Gastroesophageal sphincter (tissue), 4 donors: ENCODE measurements around the gene FER. TPM values are rescaled to one million over a fixed set of nuclear protein-coding genes. Genes with fewer than 3 reads are reported as not detected.

Source experiments
- ATAC-seq: fragments of 150-250 bp; one replicate; pipeline ENCODE4 v1.9.1; 2016; ENCODE audit warnings: mild to moderate bottlenecking, moderate library complexity
- H3K27ac ChIP-seq, 4 donors: fragments of 200-600 bp; sonication (generic) in 3 of 4; 1 replicate in 3 of 4; 2 replicates in 1 of 4; pipeline ENCODE4 v1.5.1; 2016 to 2019
- H3K27me3 ChIP-seq: fragments of 200-600 bp; sonication (generic); one replicate; pipeline ENCODE4 v1.5.1; 2019
- H3K36me3 ChIP-seq, 2 donors: fragments of 200-600 bp; sonication (generic); one replicate each; pipeline ENCODE4 v1.5.1; 2019; ENCODE audit warnings: control low read depth in 1 of 2
- H3K4me1 ChIP-seq, 3 donors: fragments of 200-600 bp; sonication (generic); 1 replicate in 2 of 3; 2 replicates in 1 of 3; pipeline ENCODE4 v1.5.1; 2016 to 2019; ENCODE audit warnings: control low read depth in 2 of 3
- H3K4me3 ChIP-seq, 2 donors: fragments of 200-600 bp; sonication (generic); one replicate each; pipeline ENCODE4 v1.5.1; 2019; ENCODE audit warnings: mild to moderate bottlenecking in 1 of 2, moderate library complexity in 1 of 2
- H3K9me3 ChIP-seq, 3 donors: fragments of 200-600 bp; sonication (generic); one replicate each; pipeline ENCODE4 v1.5.1; 2017 to 2019; ENCODE audit warnings: control low read depth in 2 of 3
- EP300 ChIP-seq: sonication (generic); formaldehyde crosslinking; IDR thresholded peaks from one replicate; pipeline ENCODE4 v1.6.1; 2017; ENCODE audit warnings: antibody characterized with exemption, mild to moderate bottlenecking
- POLR2A ChIP-seq, 2 donors: fragments of 450-650 bp; IDR thresholded peaks; one replicate each; pipeline ENCODE4 v1.6.1; 2017; ENCODE audit warnings: antibody characterized with exemption in 2 of 2, mild to moderate bottlenecking in 2 of 2, moderate library complexity in 1 of 2
- POLR2AphosphoS5 ChIP-seq: sonication (generic); formaldehyde crosslinking; IDR thresholded peaks from one replicate; pipeline ENCODE4 v1.6.1; 2017; ENCODE audit warnings: antibody characterized with exemption
- WGBS, 2 donors: methylation state at CpG; one replicate each; pipeline ENCODE4 v1.1.5; 2018; ENCODE audit warnings: low coverage in 1 of 2; 5-methylcytosine and 5-hydroxymethylcytosine counted together
- total RNA-seq, 4 donors: library from RNA; depleted of rRNA; stranded (reverse); fragments of >200 nt; gene quantifications; one replicate each; pipeline ENCODE4 v1.1.0, GENCODE V29; 2016
- TF ChIP-seq, protein P1 (sequence below), 4 experiments: fragments of 200-600 bp in 2 of 4; fragments of 450-650 bp in 2 of 4; sonication (generic) in 1 of 4; IDR thresholded peaks; one replicate each; pipeline ENCODE4 v1.5.1; 2017 to 2019; ENCODE audit warnings: antibody characterized with exemption in 4 of 4, mild to moderate bottlenecking in 2 of 4, moderate library complexity in 2 of 4

The FER gene
- total RNA-seq, 4 donors from 2014 or later, result 23.2 to 45.3 (median 32.5) TPM

DNA sequence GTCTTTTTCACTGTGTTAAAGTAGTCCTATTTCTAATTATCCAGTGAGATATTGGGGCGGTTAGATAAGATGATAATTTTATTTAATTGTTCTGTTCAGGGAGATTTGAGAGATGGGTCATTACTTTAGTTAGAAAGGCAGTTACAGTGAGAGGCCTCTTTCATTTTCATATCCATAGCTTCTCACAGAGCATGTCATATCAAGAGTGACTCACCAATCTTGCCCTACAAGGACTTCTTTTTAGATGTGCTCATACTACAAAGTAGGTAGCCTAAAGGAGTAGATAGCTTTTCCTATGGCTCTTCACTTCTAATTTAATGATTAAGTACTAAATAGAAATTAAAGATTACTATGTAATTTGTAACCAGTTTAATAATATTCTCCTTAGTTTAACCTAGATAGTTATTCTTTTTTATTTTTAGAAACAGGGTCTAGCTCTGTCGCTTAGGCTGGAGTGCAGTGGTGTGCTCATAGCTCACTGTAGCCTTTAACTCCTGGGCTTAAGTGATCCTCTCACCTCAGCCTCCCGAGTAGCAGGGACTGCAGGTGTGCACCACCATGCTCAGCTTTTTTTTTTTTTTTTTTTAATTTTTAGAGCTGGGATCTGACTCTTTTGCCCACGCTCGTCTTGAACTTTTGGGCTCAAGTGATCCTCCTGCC is 71.0 kb downstream of the FER start:
- ATAC-seq, result no peak
- Histone ChIP-seq H3K4me3 (no peak overlapping the region), H3K36me3 (no peaks in the 10 kb centered on the region), H3K27ac (no peak overlapping the region), H3K27me3 (no peaks in the 10 kb centered on the region), H3K4me1 (peaks cover 0 to 56% (median 4%) of the 10 kb centered on the region in 3 donors), H3K9me3 (no peaks in the 10 kb centered on the region)
- WGBS, 2 donors, result 89 to 96% methylated on average over 3 to 5 of the region's 5 CpGs
- TF ChIP-seq POLR2A (IDR thresholded peaks at IDR 0.05), result no peak
- TF ChIP-seq EP300, result no peak
- TF ChIP-seq, protein P1, sequence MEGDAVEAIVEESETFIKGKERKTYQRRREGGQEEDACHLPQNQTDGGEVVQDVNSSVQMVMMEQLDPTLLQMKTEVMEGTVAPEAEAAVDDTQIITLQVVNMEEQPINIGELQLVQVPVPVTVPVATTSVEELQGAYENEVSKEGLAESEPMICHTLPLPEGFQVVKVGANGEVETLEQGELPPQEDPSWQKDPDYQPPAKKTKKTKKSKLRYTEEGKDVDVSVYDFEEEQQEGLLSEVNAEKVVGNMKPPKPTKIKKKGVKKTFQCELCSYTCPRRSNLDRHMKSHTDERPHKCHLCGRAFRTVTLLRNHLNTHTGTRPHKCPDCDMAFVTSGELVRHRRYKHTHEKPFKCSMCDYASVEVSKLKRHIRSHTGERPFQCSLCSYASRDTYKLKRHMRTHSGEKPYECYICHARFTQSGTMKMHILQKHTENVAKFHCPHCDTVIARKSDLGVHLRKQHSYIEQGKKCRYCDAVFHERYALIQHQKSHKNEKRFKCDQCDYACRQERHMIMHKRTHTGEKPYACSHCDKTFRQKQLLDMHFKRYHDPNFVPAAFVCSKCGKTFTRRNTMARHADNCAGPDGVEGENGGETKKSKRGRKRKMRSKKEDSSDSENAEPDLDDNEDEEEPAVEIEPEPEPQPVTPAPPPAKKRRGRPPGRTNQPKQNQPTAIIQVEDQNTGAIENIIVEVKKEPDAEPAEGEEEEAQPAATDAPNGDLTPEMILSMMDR (IDR thresholded peaks at IDR 0.05), result no peak

DNA sequence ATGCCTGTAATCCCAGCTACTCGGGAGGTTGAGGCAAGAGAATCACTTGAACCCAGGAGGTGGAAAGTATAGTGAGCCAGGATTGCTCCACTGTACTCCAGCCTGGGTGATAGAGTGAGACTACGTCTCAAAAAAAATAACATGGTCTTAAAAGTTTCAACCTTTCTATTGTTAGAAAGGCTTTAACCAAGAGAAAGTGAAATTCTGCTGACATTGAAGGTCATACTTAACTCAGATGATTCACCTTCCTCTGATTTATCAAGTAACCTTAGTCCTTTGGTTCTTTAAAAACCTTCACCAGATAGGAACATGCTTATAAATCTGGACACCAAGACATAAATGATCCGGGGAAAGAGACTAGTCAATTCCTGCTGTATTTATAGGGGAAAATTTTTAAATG is 73.3 kb downstream of the FER start:
- H3K4me3 ChIP-seq, result no peak overlapping the region
- WGBS, 2 donors, result 92 to 96% methylated on average over 3 of the region's 3 CpGs
- H3K27ac ChIP-seq, result no peak overlapping the region
- no peak for ATAC-seq
- peaks cover 0 to 36% (median 0%) of the 10 kb centered on the region in 3 donors for H3K4me1 ChIP-seq
- no peaks in the 10 kb centered on the region for H3K36me3 ChIP-seq
- no peak for TF ChIP-seq EP300
- no peaks in the 10 kb centered on the region for H3K27me3 ChIP-seq
- no peaks in the 10 kb centered on the region for H3K9me3 ChIP-seq

DNA sequence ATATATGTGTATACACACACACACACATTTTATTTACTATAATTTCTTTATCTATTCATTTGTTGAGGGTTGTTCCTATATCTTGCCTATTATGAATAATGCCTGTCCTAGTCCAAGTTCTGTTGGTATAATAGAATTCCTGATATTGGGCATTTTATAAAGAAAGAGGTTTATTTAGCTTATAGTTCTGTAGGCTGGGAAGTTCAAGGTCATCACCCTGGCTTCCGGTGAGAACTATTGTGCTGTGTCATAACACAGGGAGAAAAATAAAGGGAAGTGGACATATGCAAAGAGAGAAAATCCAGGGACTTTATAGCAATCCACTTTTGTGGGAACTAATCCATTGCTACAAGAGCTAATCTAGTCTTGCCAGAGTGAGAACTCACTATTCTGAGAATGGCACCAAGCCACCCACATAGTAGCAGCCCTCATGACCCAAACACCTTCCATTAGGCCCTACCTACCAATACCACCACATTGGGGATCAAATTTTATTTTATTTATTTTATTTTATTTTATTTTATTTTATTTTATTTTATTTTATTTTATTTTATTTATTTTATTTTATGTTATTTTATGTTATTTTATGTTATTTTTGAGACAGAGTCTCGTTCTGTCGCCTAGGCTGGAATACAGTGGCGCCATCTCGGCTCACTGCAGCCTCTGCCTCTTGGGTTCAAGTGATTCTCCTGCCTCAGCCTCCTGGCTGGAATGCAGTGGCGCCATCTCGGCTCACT is 74.7 kb downstream of the FER start:
- Histone ChIP-seq H3K4me3 (no peak overlapping the region), H3K27ac (no peak overlapping the region), H3K9me3 (no peaks in the 10 kb centered on the region), H3K27me3 (no peaks in the 10 kb centered on the region), H3K4me1 (peaks cover 0 to 22% (median 0%) of the 10 kb centered on the region in 3 donors), H3K36me3 (no peaks in the 10 kb centered on the region)
- no peak for TF ChIP-seq POLR2A (IDR thresholded peaks at IDR 0.05)
- no peak for TF ChIP-seq POLR2AphosphoS5
- TF ChIP-seq EP300, result no peak
- TF ChIP-seq, protein P1 (IDR thresholded peaks at IDR 0.05), result no peak
- ATAC-seq, result no peak
- WGBS, 2 donors, result 77 to 90% methylated on average over 6 to 7 of the region's 7 CpGs

DNA sequence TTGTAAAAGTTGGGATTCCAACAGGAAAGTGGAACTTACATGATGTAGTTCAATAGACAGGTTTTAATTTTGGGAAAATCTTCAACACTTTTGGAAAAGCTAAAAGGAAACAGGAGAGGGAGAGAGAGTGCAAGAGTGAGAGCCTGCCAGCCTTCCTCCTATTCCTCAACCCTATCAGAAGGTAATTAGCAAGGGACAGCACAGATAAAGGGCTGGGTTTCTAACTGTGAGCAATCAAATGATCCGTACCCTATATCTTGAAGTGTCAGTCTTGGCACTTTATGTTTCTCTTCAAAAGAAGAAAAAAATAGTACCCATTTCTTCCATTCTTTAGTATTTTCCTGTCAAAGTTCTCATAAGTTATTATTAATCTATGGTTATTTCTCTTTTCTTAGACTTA is 79.4 kb downstream of the FER start:
- 83 to 100% methylated on average over 1 of the region's 1 CpG for WGBS, 2 donors
- TF ChIP-seq EP300 (no peak), POLR2A (IDR thresholded peaks at IDR 0.05) (no peak), POLR2AphosphoS5 (no peak)
- TF ChIP-seq, protein P1 (IDR thresholded peaks at IDR 0.05), result no peak
- H3K27ac ChIP-seq, result no peak overlapping the region

DNA sequence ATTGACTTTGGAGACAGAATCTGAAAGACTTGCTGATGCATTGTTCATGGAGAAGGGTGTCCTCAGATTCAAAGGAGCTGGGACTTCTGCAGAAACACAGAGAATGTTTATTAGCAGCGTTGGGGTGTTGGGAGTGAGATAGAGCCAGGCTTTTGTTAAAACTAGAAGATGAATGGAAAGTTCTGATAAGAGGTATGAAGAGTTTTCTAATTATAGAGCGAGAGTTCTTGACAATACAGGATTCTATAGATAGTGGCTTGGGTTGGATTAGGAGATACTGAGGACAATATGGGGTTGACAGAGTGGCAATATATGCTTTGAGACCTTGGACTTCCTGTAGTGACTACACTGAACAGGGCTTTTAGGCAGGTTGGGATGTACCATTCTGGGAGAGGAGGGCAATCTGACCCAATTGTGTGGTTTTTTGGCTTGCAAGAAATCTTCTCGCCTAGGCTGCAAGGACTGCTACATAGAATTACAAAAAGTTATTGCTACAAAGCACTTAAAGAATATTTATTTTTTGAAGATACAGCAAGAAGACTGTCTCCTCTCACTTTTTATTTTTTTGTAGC is 83.1 kb downstream of the FER start:
- WGBS, 2 donors, result 54 to 83% methylated on average over 3 of the region's 3 CpGs
- no peak overlapping the region for H3K27ac ChIP-seq
- H3K9me3 ChIP-seq, result no peaks in the 10 kb centered on the region
- peaks cover 0 to 12% of the 10 kb centered on the region in 2 donors for H3K36me3 ChIP-seq
- peaks cover 0 to 4% (median 0%) of the 10 kb centered on the region in 3 donors for H3K4me1 ChIP-seq
- no peaks in the 10 kb centered on the region for H3K27me3 ChIP-seq
- no peak overlapping the region for H3K4me3 ChIP-seq
- no peak for TF ChIP-seq POLR2AphosphoS5
- TF ChIP-seq, protein P1 (IDR thresholded peaks at IDR 0.05), result no peak
- TF ChIP-seq POLR2A (IDR thresholded peaks at IDR 0.05), result no peak
- TF ChIP-seq EP300, result no peak
- no peak for ATAC-seq

More for the DNA sequence above, 79.4 kb downstream of the FER start:
- H3K36me3 ChIP-seq, result no peaks in the 10 kb centered on the region
- no peak overlapping the region for H3K4me3 ChIP-seq
- peaks cover 0 to 4% (median 0%) of the 10 kb centered on the region in 3 donors for H3K4me1 ChIP-seq
- ATAC-seq, result no peak
- no peaks in the 10 kb centered on the region for H3K27me3 ChIP-seq
- no peaks in the 10 kb centered on the region for H3K9me3 ChIP-seq
